ENCODE measurements around the gene RFX2. TPM values are rescaled to one million over a fixed set of nuclear protein-coding genes. Genes with fewer than 3 reads are reported as not detected.
"Not testable (repeated sequence)": the region's sequence is repeated elsewhere in the genome, so short reads cannot be mapped to it uniquely, and the experiment has no call there.

Gene RFX2
- polyA plus RNA-seq, 3 donors = 6.9 to 11.1 (median 8.1) TPM

GRCh38 chr19:6108721-6109633 is 1.3 kb downstream of the RFX2 start:
- no peak for DNase-seq (ENCODE audit: extremely low read depth in 1 of 11, low read depth in 9 of 11, low spot score in 4 of 11)

- DNase-seq (ENCODE audit: extremely low read depth in 1 of 11, low read depth in 9 of 11, low spot score in 4 of 11) = not testable (repeated sequence)
Observed at GRCh38 chr19:6106643-6107294, 3.5 kb downstream of the RFX2 start.

GRCh38 chr19:6105444-6105843 is 4.9 kb downstream of the RFX2 start:
- DNase-seq (ENCODE audit: extremely low read depth in 1 of 11, low read depth in 9 of 11, low spot score in 4 of 11) = no peak

DNA sequence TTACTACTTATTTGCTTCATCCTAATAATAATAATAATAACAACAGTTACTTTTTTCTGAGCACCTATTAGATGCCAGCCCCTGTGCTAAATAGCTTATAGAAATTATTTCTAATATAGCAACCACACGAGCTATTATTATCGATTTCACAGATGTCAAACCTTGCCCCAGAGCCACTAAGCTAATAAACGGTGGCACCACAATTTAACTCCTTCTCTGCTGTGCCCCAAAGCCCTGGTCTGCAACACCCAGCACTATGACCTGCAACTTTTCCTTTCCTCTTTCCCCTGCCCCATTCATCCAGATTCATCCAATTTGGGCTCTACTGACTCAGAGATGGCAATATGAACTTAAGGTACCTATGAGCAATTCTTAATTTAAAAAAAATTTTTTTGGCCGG is 6.4 kb downstream of the RFX2 start:
- DNase-seq (ENCODE audit: extremely low read depth in 1 of 11, low read depth in 9 of 11, low spot score in 4 of 11) = no peak

DNA sequence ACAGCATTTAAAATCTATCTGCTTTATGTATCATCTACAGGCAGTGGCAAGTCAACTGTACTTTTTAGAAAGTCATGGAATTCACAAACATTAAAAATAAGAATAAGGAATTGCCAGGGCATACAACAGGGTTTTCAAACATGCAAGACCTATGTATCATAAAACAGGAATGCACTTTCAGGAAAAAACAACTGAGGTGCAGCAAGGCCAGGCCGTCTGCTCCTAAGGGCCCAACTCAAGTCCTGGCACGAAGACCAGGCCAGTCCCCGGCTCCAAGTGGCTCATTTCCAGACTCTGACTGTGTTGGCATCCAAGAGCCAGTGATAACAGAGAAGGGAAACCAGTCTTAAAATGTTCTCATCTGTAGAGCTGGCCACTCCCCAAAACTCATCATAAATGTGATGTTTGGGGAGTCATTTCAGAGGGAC is 7.1 kb downstream of the RFX2 start:
- no peak for DNase-seq (ENCODE audit: extremely low read depth in 1 of 11, low read depth in 9 of 11, low spot score in 4 of 11)

- no peak for DNase-seq (ENCODE audit: extremely low read depth in 1 of 11, low read depth in 9 of 11, low spot score in 4 of 11)
Observed at GRCh38 chr19:6101991-6102390, 8.3 kb downstream of the RFX2 start.

- DNase-seq (ENCODE audit: extremely low read depth in 1 of 11, low read depth in 9 of 11, low spot score in 4 of 11) = no peak
Observed at GRCh38 chr19:6101291-6101825, 8.9 kb downstream of the RFX2 start.

DNA sequence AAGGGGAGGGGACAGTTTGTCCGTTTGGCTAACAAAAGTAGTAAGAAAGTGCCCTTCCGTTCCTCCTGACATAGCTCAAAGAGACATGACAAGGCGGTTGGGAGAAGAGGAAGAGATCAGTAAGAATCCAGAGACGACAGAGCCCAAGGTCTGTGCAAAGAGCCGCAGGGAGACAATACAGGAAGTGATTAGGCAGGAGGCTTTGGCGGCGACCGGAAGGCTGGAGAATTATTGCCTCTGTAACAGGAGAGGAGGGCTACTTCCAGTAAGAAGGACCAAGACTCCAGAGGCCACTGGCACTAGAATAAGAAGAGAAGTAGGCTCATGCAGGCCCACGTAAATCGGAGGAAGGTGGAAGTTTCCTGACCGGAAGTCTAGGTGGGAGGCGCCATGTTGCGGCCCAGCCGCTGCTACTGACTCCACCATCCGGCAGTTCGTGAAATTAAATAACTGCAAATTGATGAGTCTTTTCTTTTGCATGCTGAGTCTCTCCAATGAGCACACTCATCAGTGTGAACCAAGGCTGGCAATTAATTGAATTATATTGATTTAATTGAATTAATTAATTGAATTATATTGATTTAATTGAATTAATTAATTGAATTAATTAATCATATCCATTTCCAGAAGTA is 9.9 kb downstream of the RFX2 start:
- DNase-seq (ENCODE audit: extremely low read depth in 1 of 11, low read depth in 9 of 11, low spot score in 4 of 11) = no peak

DNA sequence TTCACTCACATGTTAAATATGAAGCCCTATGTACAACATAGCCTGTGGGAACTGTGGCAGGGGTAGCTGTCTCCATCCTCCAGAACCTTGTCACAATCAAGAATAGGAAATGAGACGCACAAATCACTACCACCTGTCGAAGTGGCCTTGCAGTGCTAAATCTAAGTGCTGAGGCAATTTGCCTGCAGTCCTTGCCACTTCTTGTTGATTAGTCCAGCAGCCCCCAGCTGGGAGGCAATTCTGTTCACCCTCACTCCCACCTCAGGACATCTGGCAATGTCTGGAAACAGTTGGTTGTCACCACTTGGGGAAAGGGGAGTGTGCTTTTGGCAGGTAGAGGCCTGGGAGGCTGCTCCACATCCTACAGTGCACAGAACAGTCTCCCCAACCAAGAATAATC is 10.7 kb downstream of the RFX2 start:
- no peak for DNase-seq (ENCODE audit: extremely low read depth in 1 of 11, low read depth in 9 of 11, low spot score in 4 of 11)

GRCh38 chr19:6099033-6099432 is 11.3 kb downstream of the RFX2 start:
- DNase-seq (ENCODE audit: extremely low read depth in 1 of 11, low read depth in 9 of 11, low spot score in 4 of 11) = no peak

GRCh38 chr19:6098574-6098973 is 11.7 kb downstream of the RFX2 start:
- no peak for DNase-seq (ENCODE audit: extremely low read depth in 1 of 11, low read depth in 9 of 11, low spot score in 4 of 11)

- DNase-seq (ENCODE audit: extremely low read depth in 1 of 11, low read depth in 9 of 11, low spot score in 4 of 11) = no peak
Observed at GRCh38 chr19:6097911-6098310, 12.4 kb downstream of the RFX2 start.

GRCh38 chr19:6095760-6096159 is 14.5 kb downstream of the RFX2 start:
- no peak for DNase-seq (ENCODE audit: extremely low read depth in 1 of 11, low read depth in 9 of 11, low spot score in 4 of 11)

DNA sequence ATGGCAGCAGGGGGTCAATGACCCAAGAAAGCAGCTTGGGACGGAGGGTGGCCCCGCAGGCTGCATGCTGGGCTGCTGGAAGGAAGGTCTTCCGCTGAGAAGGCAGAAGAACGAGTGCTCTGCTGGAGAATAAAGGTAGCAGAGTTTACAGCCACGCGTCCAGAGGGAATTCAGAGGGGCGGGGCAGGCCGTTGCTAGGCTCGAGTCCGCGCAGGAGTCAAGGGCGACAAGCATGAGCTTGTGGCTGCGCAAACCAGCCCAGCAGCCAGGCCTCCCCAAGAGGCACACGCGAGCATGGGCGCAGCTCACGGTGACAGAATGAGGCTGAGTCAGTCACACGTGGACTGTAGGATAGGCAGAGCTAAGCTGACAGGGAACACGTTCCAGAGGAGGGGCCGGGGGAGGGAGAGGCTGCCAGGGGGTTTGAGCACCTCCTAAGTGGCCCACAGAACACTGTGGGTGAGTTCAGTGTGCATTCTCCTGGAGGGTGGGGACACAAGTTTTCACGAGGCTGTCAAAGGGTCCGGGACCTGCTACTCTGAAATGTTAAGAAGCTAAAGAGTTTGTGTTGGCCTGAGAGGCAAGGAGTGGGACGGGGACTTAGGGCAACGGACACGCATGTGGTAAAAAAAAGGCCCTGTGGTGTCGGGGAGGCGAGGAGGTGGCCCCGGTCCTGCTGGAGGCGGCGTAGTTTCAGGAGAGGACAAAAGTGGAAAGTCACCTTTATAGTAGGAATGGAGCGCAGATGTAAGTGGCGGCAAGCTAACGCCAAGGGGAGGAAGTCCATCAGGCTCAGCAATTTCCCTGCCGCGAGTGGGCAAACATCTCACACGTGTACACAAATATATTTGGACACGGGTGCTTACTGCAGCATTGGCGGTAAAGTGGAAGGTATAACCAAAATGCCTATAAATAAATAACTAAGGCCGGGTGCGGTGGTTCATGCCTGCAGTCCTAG is 17.7 kb downstream of the RFX2 start:
- peak in 6 of 11 donors; percentile 59 to 78 (median 71) for DNase-seq (ENCODE audit: extremely low read depth in 1 of 11, low read depth in 9 of 11, low spot score in 4 of 11)

DNA sequence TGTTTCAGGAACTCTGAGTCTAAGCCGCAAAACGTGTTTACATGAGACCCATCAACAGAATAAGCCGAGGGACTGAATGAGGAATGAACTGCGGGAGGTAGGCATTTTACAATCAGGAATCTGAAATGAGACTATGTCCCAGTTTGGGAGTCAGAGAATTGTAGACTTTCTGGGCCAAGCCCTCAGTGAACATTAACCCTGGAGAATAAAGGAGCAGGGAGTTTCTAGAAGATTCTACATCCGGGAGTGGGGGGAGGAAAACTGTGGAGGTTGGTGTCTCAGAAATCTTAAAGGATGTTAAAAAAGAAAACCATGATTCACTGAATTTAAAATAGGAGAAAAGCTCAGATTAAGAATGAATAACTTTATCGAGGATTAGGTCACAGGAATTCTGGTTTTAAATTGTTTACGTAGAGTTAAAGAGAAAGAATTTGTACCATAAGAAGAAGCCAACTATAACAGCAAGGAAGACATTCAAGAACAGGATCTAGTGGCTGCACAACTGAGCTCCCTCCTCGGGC is 18.5 kb downstream of the RFX2 start:
- DNase-seq (ENCODE audit: extremely low read depth in 1 of 11, low read depth in 9 of 11, low spot score in 4 of 11) = peak in 1 of 11 donors; percentile 49

DNA sequence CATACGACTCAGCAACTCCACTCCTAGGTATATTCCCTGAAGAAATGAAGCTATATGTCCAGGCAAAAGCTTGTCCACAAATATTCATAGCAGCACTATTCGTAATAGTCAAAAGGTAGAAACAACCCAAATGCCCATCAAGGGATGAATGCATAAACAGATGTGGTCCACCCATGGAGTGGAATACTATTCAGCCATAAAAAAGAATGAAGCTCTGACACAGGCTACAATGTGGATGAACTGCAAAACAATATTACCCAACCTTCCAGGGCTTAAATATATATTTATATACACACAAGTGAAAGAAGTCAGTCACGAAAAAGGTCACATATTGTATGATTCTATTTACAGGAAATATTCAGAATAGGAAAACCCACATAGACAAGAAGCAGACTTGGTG is 19.7 kb downstream of the RFX2 start:
- DNase-seq (ENCODE audit: extremely low read depth in 1 of 11, low read depth in 9 of 11, low spot score in 4 of 11) = no peak

GRCh38 chr19:6088602-6089049 is 21.7 kb downstream of the RFX2 start:
- no peak for DNase-seq (ENCODE audit: extremely low read depth in 1 of 11, low read depth in 9 of 11, low spot score in 4 of 11)

DNA sequence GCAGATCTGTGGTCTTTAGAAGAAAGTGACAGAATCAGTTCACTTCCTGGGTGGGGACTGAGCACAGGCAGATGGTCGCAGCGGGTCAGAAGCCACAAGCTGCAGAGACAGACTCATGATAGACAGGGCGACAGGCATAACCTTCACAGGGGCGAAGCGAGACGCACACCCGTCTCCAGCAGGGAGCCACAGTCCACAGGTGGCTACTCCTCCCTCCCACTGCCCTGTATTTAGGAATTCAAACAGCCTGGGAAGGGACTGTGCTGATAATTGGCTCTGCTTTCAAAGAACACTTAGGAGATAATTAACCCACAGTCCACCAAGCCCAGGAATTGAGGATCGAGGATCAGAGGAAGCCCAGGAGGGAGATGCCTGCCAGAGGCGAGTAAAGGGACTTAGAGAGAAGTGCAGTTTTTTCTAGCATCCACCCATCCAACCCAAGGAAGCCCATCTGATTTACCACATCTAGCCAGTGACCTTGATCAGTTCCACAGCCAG is 23.2 kb downstream of the RFX2 start:
- DNase-seq (ENCODE audit: extremely low read depth in 1 of 11, low read depth in 9 of 11, low spot score in 4 of 11) = no peak

All from renal cortex interstitium (tissue), 11 donors.